ENCODE results near the gene RSPRY1.

DNA sequence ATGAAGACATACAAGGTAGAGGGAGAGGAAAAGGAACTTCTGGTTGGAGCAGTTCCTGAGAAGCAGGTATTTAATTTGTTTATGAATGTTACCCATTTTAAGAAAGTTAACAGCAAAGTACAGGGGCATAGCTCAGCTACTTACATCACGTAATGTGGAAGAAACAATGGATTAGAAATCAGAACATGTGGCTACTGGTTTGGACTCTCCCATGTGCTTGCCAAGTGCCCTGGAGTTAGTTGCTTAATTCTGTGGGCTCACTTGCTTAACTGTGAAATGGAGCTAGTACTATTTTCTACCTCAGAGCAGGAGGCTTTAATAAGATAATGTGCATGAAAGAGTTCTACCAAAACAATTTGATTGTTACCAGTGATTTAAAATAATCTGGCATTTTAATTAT is 27.3 kb downstream of the RSPRY1 start:
- TF ChIP-seq, protein P1, sequence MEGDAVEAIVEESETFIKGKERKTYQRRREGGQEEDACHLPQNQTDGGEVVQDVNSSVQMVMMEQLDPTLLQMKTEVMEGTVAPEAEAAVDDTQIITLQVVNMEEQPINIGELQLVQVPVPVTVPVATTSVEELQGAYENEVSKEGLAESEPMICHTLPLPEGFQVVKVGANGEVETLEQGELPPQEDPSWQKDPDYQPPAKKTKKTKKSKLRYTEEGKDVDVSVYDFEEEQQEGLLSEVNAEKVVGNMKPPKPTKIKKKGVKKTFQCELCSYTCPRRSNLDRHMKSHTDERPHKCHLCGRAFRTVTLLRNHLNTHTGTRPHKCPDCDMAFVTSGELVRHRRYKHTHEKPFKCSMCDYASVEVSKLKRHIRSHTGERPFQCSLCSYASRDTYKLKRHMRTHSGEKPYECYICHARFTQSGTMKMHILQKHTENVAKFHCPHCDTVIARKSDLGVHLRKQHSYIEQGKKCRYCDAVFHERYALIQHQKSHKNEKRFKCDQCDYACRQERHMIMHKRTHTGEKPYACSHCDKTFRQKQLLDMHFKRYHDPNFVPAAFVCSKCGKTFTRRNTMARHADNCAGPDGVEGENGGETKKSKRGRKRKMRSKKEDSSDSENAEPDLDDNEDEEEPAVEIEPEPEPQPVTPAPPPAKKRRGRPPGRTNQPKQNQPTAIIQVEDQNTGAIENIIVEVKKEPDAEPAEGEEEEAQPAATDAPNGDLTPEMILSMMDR (conservative IDR thresholded peaks at IDR 0.05): no peak
- no peak for TF ChIP-seq ZFX (IDR thresholded peaks at IDR 0.05)
